H7 (cell line): ENCODE results near the gene LY9. TPM values are rescaled to one million over a fixed set of nuclear protein-coding genes. Genes with fewer than 3 reads are reported as not detected.
A peak's percentile ranks its signal among the peaks of the same experiment; 100 is the strongest.
"Not testable (repeated sequence)": the region's sequence is repeated elsewhere in the genome, so short reads cannot be mapped to it uniquely, and the experiment has no call there.

Experiments used
- DNase-seq: peaks from one replicate; pipeline ENCODE4 v3.0.0; 2012
- H3K27me3 ChIP-seq: 2 replicates; pipeline ENCODE4 v1.6.0; 2011; ENCODE audit warnings: mild to moderate bottlenecking, low read length; ENCODE audit not compliant: control insufficient read depth, insufficient read depth
- H3K36me3 ChIP-seq: replicated peaks from 2 replicates; pipeline ENCODE4 v1.5.1; 2011; ENCODE audit warnings: low read length; ENCODE audit not compliant: control insufficient read depth, insufficient read depth
- H3K4me3 ChIP-seq: 2 replicates; pipeline ENCODE4 v1.5.1; 2011; ENCODE audit warnings: low read depth, mild to moderate bottlenecking, control low read depth, low read length, moderate library complexity; ENCODE audit not compliant: insufficient read depth
- total RNA-seq: library from RNA; depleted of rRNA; stranded (reverse); fragments of >200 nt; shearing (Covaris generic); gene quantifications from 2 replicates; pipeline ENCODE4 v1.2.3, GENCODE V29; 2014

The LY9 gene
- total RNA-seq, 1 experiment from 2014 or later: 0.24 TPM

DNA sequence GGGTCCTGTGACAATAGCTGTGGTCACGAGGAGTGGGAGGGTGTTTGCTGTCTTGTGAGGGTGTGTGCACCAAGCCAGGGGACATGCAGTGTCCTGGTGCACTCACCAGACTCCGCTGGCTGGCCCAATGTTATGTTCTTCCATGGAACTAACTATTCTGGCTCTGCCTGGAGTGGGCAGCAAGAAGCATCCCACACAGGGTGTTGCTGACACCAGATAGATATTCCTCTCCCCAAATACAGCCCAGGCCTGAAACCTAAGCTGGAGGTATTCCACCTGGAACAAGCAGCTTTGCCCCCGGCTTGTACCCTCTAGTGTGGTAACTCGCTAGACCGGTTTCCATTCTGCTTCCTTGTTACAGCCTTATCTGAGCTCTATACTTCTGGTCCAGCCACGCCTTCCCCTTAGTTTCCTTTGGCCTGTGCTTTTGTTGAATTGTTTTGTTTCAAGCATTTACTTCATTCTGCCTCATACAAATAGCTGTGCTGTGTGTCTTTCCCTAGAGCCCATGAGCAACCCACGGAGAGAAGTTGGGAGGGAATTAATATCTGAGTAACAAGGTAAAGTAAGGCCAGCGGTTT lies 14.7 kb upstream of the LY9 start:
- Histone ChIP-seq H3K27me3 (no peaks in the 10 kb centered on the region), H3K36me3 (no peaks in the 10 kb centered on the region), H3K4me3 (no peak overlapping the region)
- no peak for DNase-seq

DNA sequence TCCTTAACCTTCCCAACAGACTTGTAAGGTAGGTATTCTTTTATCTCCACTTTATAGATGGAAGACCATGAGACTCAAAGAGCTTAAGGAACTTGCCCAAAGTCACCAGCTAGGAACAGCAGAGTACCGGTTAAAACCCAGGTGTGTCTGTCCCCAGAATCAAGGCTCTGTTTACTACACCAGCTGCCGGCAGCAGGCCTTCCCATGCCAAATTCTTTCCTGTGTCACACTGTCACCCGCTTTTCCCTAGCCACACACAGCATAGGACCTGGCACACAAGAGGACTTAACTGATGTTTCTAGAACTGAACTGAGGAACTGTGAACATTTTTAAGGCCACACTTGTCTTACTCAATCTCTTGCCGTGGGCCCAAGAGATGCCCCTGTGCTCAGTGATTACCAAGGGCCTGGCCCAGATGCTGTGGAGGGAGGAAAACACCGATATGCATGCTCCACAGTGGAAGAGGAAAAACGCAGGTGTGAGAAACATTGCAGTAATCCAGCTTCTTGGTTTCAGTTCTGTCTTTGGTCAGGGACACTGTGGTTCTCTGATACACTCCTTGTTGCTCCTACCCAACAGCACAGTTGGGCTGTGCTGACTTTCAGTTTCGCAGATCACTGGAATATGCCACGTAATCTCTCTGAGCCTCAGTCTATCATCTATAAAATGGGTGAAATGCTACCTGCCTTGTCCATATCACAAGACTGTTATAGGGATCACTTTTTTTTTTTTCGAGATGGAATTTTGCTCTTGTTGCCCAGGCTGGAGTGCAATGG lies 13.9 kb upstream of the LY9 start:
- no peak for DNase-seq
- H3K4me3 ChIP-seq: no peak overlapping the region
- H3K27me3 ChIP-seq: no peaks in the 10 kb centered on the region
- no peaks in the 10 kb centered on the region for H3K36me3 ChIP-seq

DNA sequence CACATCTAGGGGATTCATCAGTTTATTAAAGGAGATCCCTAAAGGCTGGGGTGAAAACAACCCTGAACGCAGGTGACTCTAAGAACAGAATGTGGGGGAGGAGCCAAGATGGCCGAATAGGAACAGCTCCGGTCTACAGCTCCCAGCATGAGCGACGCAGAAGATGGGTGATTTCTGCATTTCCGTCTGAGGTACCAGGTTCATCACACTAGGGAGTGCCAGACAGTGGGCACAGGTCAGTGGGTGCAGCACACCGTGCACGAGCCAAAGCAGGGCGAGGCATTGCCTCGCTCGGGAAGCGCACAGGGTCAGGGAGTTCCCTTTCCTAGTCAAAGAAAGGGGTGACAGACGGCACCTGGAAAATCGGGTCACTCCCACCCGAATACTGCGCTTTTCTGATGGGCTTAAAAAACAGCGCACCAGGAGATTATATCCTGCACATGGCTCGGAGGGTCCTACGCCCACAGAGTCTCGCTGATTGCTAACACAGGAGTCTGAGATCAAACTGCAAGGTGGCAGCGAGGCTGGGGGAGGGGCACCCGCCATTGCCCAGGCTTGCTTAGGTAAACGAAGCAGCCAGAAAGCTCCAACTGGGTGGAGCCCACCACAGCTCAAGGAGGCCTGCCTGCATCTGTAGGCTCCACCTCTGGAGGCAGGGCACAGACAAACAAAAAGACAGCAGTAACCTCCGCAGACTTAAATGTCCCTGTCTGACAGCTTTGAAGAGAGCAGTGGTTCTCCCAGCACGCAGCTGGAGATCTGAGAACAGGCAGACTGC lies 12.8 kb upstream of the LY9 start:
- not testable (repeated sequence) for H3K36me3 ChIP-seq, DNase-seq, H3K27me3 ChIP-seq, H3K4me3 ChIP-seq

DNA sequence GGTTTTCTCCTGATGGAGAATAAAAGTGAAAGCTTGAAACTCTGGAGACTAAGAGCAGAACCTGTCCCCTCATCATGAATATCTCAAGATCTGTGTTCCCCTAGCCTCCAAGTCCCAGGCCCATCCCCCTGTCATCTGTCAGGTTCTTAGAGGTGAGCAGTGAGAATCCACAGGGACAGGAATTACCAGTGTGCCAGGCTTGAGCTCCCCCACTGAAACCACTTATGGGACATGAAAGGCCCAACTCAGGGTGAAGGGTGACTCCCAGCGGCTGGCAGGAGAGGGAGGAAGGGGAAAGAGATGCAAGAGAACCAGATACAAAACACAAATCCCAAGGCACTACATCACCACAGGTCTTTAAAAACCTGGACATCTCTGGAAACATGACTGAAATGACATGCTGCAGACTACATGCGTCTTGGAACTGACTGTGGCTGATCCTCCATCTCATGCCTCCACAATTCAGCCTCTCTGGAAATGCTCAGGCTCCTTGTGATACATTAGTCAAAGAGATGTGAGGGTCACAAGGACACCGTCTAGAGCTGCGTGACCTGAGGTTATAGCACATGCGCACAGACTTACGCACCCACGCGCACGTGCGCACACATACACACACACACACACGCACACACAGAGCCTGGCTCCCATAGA lies 6.8 kb upstream of the LY9 start:
- DNase-seq: no peak
- no peaks in the 10 kb centered on the region for H3K27me3 ChIP-seq
- H3K4me3 ChIP-seq: no peak overlapping the region
- H3K36me3 ChIP-seq: no peaks in the 10 kb centered on the region

DNA sequence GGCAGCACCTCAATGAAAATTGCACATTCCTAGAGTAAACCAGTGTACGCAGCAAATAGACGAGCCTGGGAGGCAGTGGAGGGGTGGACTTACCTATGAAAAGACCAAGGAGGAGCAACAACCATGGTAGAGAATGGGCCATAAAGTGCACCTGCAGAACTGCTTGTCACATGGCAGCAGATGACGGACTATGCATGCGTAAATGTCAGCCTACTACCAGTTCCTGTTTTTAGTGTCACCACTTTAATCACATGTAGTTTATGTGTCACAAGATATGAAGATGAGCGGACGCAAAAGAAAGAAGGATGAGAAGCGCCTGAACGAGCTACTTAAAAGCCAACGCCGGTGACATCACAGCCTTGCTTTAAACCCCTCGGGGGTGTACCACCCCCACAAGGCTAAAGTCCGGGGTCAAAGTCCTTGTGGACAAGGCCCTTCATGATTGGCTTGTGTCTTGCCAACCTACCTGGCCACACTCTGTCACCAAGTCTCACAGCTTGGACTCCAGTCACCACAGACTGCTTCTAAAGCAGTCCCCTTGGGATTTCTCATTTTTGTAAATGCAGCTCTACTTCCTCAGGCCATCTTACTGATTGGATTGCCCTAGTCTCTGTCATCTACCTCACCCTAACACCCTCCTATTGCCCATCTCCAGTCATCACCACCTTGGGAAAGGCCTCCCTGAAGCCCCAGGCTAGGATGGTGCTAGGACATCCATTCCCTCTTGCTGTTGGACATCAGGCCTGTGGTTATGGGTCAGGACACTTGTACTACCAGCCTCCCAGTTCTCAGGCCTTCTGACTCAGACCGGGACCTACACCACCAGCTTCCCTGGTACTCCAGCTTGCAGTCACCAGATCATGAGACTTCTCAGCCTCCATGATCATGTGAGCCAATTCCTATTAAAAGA lies 6.0 kb upstream of the LY9 start:
- DNase-seq: no peak
- Histone ChIP-seq H3K27me3 (no peaks in the 10 kb centered on the region), H3K4me3 (no peak overlapping the region), H3K36me3 (no peaks in the 10 kb centered on the region)

DNA sequence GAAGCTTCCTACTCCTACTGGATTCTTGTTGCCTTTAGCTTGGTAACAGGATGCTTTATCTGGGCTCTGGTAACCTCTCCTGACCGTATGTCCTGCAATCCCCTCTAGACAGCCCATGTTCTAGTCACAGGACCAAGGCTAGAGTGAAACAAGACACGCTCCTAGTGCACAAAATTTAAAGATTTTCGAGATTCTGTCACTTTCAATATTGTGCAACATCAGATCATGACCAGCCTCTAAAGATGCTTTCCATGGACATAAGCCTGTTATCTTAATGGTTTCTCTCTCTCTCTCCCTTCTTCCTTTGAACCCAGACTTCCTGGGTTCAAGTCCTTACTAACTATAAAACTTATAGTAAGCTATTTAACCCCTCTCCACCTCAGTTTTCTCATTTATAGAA lies 1.6 kb upstream of the LY9 start:
- no peak for DNase-seq
- no peak overlapping the region for H3K4me3 ChIP-seq
- H3K36me3 ChIP-seq: no peaks in the 10 kb centered on the region
- H3K27me3 ChIP-seq: no peaks in the 10 kb centered on the region

DNA sequence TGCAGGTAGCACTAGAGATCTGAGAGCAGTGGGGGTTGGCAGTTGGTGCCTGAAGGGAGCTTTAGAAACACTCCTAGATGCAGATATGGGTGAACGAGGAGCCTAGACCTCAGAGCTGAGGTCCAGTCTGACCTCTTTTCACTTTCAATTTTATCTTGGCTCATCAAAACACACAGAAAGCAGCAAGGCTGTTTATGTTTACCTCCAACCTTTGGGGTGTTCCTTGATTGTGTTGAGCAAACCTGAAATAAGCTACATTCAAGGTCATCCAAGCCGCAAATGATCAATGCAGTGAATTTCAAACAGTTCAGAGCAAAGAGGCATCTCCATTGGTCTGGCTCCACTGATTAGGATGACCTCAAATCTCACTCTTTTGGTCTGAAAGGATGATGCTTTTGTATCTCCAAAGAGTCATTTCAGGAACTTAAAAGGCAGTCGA lies 1.3 kb downstream of the LY9 start:
- no peak overlapping the region for H3K4me3 ChIP-seq
- DNase-seq: no peak
- no peaks in the 10 kb centered on the region for H3K27me3 ChIP-seq
- H3K36me3 ChIP-seq: no peaks in the 10 kb centered on the region

DNA sequence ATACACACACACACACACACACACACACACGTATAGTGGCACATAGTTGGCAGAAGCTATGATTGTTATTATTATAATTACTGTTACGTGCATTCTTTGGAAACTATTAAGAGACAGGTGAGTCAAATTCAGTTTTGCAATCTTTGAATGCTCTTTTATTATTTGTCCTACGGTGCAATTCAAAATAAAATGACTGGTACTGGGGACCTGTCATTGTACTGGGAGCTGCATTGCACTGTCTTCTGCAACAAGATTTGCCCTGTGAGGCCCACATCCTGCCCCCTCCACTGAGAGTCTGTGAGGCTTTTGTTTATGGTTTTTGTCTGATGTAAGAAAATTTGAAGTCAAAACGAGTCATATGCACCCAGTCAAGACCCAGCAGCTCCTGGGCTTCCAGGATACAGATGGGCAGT lies 1.9 kb downstream of the LY9 start:
- DNase-seq: no peak
- H3K36me3 ChIP-seq: no peaks in the 10 kb centered on the region
- H3K4me3 ChIP-seq: no peak overlapping the region
- no peaks in the 10 kb centered on the region for H3K27me3 ChIP-seq

DNA sequence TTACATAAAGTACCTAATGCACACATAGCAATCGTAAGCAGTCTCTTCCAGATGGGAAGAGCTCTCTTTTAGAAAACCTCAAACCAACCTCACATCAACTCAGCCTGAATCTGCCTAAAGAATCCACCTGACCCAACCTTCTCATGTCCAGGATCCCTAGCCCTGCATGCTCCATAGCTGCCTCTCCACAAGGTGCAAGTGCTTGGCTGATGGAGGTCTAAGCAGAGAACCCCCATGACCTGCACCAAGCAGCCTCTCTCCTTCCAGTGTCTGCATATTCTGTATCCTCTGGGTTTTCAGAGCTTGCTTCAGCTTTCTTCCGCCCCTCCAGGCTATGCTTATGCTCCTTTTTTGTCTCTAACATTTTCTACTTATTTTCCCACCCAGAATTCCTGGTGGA lies 2.5 kb downstream of the LY9 start:
- Histone ChIP-seq H3K27me3 (no peaks in the 10 kb centered on the region), H3K36me3 (no peaks in the 10 kb centered on the region), H3K4me3 (no peak overlapping the region)
- no peak for DNase-seq

DNA sequence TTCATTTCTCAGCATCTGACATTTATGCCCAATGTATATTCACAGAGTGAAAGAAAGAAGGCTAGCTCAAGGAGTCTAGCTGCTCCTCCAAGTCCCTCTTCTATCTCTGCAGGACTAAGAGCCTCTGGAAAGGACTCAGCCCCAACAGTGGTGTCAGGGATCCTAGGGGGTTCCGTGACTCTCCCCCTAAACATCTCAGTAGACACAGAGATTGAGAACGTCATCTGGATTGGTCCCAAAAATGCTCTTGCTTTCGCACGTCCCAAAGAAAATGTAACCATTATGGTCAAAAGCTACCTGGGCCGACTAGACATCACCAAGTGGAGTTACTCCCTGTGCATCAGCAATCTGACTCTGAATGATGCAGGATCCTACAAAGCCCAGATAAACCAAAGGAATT lies 3.7 kb downstream of the LY9 start:
- no peak for DNase-seq
- Histone ChIP-seq H3K4me3 (no peak overlapping the region), H3K27me3 (no peaks in the 10 kb centered on the region), H3K36me3 (no peaks in the 10 kb centered on the region)

DNA sequence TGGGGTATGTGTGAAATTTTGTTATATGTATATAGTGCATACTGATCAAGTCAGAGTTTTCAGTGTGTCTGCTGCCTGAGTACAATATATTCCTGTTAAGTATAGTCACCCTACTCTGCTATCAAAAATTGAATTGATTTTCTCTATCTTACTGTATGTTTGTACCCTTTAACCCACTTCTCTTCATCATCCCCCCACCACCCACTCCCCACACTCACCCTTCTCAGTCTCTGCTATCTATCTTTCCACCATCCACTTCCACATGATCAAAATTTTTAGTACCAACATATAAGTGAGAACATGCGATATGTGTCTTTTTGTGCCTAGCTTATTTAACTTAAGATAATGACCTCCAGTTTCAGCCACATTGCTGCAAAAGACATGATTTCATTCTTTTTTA lies 4.2 kb downstream of the LY9 start:
- DNase-seq: no peak
- no peak overlapping the region for H3K4me3 ChIP-seq
- no peaks in the 10 kb centered on the region for H3K36me3 ChIP-seq
- no peaks in the 10 kb centered on the region for H3K27me3 ChIP-seq

DNA sequence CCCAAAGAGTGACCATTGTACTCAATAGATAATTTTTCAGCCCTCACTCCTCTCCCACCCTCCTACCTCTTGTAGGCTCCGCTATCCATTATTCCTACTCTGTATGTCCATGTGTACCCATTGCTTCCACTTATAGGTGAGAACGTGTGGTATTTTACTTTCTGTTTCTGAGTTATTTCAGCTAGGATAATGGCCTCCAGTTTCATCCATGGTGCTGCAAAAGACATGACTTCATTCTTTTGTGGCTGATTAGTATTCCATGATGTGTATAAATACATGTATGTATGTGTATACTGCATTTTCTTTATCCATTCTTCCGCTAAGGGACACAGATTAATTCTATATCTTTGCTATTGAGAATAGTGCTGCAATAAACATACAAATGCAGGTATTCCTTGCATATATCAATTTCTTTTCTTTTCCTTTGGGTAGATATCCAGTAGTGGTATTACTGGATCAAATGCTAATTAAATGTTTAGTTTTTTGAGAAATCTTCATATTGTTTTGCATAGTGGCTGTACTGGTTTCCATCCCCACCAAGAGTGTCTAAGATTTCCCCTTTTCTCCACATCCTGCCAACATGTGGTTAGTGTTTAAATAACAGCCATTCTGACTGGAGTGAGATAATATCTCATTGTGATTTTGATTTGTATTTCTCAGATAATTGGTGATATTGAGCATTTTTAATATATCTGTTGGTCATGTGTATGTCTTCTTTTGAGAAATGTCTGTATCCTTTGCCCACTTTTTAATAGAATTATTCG lies 4.9 kb downstream of the LY9 start:
- H3K36me3 ChIP-seq: no peaks in the 10 kb centered on the region
- H3K27me3 ChIP-seq: no peaks in the 10 kb centered on the region
- H3K4me3 ChIP-seq: no peak overlapping the region

DNA sequence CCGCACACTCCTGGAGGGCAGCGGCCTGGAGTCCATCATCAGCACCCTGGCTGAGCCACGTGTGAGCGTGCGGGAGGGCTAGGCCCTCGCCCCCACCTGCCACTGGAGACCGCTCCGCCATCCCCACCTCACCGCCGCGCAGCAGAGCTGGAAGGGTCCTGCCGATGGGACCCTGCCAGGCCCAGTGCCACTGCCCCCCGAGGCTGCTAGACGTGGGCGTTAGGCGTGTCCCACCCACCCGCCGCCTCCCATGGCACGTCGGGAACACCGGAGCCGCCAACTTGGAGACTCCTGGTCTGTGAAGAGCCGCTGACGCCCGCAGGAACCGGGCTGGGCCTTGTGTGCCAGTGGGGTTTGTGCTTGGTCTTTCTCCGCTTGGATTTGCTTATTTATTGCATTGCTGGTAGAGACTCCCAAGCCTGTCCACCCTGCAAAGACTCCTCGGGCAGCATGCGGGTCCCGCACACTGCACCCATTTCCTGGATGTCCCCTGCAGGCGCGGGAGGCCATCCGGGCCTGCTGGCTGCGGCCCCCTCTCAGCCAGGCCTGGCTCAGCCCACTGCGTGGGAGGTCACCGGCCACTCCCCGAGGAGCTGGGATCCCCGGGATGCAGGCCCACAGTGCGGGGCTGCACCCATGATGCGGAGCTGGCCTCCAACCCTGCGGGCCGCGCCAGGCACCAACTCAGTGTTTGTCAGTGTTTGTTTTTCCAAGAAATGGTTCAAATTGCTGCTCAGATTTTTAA lies 6.0 kb downstream of the LY9 start:
- peak; percentile 38 for DNase-seq
- Histone ChIP-seq H3K4me3 (no peak overlapping the region), H3K27me3 (no peaks in the 10 kb centered on the region), H3K36me3 (no peaks in the 10 kb centered on the region)

More for the DNA sequence above, 4.9 kb downstream of the LY9 start:
- no peak for DNase-seq
